Memory B cell (primary cell): ENCODE data around the gene OSGEP.

Experiments
- ATAC-seq: fragments of 150-1000 bp; cut with Tn5 transposase; 2 replicates; pipeline ENCODE4 v1.10.0; 2021; ENCODE audit warnings: low read depth, mild to moderate bottlenecking, moderate library complexity
- DNase-seq, 2 donors: peaks; one replicate each; pipeline ENCODE4 v3.0.0; 2022; ENCODE audit warnings: low spot score in 2 of 2
- H3K27ac Mint-ChIP-seq: one replicate; pipeline ENCODE4 v1.8.0; 2022; ENCODE audit warnings: mild to moderate bottlenecking, moderate library complexity, mixed read lengths
- H3K27me3 Mint-ChIP-seq: one replicate; pipeline ENCODE4 v1.8.0; 2022; ENCODE audit warnings: mixed read lengths
- H3K36me3 Mint-ChIP-seq: one replicate; pipeline ENCODE4 v1.8.0; 2022; ENCODE audit warnings: mild to moderate bottlenecking, mixed read lengths
- H3K4me1 Mint-ChIP-seq: one replicate; pipeline ENCODE4 v1.8.0; 2022; ENCODE audit warnings: mixed read lengths
- H3K4me3 Mint-ChIP-seq: one replicate; pipeline ENCODE4 v1.8.0; 2022; ENCODE audit warnings: mild to moderate bottlenecking, moderate library complexity, mixed read lengths
- H3K9me3 Mint-ChIP-seq: one replicate; pipeline ENCODE4 v1.8.0; 2022; ENCODE audit warnings: mixed read lengths

The OSGEP gene

DNA sequence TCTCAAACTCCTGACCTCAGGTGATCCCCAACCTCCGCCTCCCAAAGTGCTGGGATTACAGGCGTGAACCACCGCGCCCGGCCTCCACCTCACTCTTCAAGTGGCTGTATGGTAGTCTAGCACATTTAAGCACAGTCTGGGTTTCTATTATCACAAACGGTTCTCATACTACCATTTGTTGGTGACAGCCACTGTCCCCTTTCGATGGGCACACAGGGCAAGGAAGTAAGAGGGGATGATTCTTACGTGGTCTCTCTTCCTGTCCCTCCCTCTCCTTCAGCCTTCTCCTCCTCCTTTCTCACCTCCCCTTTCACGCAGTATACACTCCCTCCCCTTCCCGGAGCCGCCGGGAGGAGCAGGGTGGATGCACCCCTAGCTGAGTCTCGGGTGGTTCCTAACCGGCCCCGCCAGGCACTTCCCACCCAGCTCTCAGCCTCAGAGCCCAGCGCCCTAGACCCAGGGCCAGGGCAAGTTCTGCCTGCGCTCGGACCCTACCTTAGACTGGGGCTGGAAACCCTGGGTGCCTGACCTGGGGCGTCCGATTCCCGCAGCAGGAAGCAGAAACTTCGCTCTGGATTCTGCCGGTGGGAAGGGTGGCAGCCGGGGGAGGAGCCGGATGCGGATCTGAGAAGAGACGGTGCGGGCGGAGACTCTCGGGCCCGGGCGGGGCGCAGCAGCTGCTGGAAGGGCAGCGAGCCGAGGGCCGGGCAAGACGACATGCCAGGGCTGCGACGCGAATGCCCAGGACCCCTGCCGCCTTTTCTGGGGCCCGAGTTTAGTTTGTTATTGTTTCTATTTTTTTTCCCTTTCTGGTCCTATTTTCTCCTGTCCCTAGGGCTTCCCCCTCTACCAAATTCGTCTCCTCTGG, 41.5 kb downstream of the OSGEP start, which contains the start of gene TEP1:
Gene TEP1 (minus strand): TSS at position 626 of the 868 bp plus-strand sequence. CDS start 5,062 bp downstream, outside the sequence.
- peaks cover 35% of the 10 kb centered on the region for H3K4me1 Mint-ChIP-seq
- DNase-seq (peak; percentile 41 to 60), ATAC-seq (peak; percentile 65)
- peak within 1 kb of the TSS; percentile 100 for H3K4me3 Mint-ChIP-seq
- peak within 1 kb of the TSS; percentile 97 for H3K27ac Mint-ChIP-seq
- H3K27me3 Mint-ChIP-seq = no peaks in the 10 kb centered on the region
- no peaks in the 10 kb centered on the region for H3K9me3 Mint-ChIP-seq
- H3K36me3 Mint-ChIP-seq = peaks cover 12% of the 10 kb centered on the region

DNA sequence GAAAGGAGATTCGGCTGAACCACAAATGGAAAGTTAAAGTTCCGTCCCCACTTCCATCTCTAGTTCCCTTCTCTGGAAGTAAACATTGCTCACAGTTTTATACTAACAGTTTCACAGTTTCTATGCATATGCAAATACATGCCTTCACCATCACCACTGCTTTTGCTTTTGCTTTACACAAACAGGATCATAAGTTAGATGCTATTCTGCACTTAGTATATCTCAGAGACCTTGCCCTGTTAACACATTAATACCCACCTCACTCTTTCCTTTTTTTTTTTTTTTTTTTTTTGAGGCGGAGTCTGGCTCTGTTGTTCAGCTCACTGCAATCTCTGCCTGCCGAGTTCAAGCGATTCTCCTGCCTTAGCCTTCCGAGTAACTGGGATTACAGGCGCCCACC, 42.2 kb downstream of the OSGEP start:
- peak overlapping the region; percentile 100 for H3K4me3 Mint-ChIP-seq
- H3K36me3 Mint-ChIP-seq = peaks cover 17% of the 10 kb centered on the region
- H3K27me3 Mint-ChIP-seq = no peaks in the 10 kb centered on the region
- ATAC-seq (peak; percentile 85), DNase-seq (peak in 1 of 2 donors; percentile 40)
- no peaks in the 10 kb centered on the region for H3K9me3 Mint-ChIP-seq
- peaks cover 41% of the 10 kb centered on the region for H3K4me1 Mint-ChIP-seq
- peak overlapping the region; percentile 97 for H3K27ac Mint-ChIP-seq

DNA sequence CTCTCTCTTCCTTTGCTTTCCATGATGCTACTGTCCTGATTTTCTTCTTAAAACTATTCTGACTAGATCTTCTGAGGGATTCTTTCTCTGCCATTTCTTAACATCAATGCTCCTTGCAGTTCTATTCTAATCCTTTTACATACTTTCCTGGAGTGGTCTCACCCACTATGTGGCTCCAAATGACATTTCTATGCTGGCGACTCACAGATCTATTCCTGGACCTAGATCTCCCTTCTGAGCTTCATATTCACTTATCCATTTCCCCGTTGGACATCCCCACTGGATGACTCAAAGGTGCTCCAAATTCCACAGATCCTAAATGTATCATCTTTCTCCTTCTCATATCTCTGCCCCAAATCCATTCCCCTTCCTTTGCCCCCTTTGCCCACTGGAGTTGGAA, 45.4 kb downstream of the OSGEP start:
- no peak for DNase-seq
- Mint-ChIP-seq H3K27me3 (no peaks in the 10 kb centered on the region), H3K4me1 (peaks cover 43% of the 10 kb centered on the region), H3K27ac (peak overlapping the region; percentile 75), H3K4me3 (no peak overlapping the region), H3K36me3 (peaks cover 39% of the 10 kb centered on the region), H3K9me3 (no peaks in the 10 kb centered on the region)
- ATAC-seq = no peak

DNA sequence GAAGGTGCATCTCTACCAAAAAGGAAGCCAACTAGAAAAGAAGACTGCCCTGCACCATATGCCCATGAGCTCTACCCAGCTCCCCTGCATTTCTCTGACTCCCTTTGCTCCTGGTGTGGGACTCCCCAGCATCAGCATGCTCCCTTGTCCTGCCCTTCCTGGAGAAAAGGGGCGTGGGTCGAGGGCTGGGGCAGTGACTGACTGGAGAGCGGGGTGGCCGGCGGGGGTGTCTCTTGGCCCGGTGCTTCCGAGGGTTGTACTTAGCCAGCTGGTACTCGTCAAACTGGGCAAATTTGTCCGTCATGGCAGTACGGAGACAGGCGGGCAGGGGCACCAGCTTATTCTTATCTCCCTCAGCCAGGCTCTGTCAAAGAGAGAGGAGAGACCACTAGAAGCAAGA, 51.1 kb downstream of the OSGEP start:
- H3K36me3 Mint-ChIP-seq = peaks cover 48% of the 10 kb centered on the region
- no peak for DNase-seq
- H3K4me3 Mint-ChIP-seq = no peak overlapping the region
- H3K9me3 Mint-ChIP-seq = no peaks in the 10 kb centered on the region
- no peak overlapping the region for H3K27ac Mint-ChIP-seq
- no peaks in the 10 kb centered on the region for H3K27me3 Mint-ChIP-seq
- peaks cover 27% of the 10 kb centered on the region for H3K4me1 Mint-ChIP-seq
- no peak for ATAC-seq

DNA sequence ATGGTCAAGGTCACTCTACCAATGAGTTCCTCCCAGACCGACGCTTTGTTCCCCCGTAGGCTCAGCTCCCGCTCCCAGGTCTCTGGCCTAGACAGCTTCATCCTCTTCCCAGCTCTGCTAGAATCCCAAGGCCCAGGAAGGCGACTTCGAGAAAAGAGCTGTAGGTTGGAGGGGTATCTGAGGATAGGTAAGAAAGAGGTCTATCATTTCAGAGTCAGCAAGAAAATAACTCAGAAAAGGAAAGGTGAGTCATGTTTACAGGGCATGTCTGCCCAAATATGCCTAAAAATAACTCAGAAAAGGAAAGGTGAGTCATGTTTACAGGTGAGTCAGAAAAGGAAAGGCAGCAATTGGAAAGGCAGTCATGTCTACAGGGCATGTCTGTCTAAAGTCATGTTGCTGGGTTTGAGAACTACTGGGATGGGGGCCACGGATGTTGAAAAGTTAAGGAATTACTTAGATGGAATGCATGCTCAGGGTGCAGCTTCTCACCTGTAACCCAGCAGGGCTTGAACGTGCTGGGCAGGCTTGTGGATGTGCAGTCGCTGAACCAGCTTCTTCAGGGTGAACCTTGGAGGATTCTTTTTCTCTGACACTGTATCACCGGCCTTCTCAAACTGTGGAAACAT, 53.5 kb downstream of the OSGEP start:
- no peak for ATAC-seq
- peak overlapping the region; percentile 42 for H3K27ac Mint-ChIP-seq
- H3K9me3 Mint-ChIP-seq = no peaks in the 10 kb centered on the region
- no peak for DNase-seq
- peaks cover 45% of the 10 kb centered on the region for H3K36me3 Mint-ChIP-seq
- H3K27me3 Mint-ChIP-seq = no peaks in the 10 kb centered on the region
- H3K4me3 Mint-ChIP-seq = no peak overlapping the region
- H3K4me1 Mint-ChIP-seq = peaks cover 15% of the 10 kb centered on the region

DNA sequence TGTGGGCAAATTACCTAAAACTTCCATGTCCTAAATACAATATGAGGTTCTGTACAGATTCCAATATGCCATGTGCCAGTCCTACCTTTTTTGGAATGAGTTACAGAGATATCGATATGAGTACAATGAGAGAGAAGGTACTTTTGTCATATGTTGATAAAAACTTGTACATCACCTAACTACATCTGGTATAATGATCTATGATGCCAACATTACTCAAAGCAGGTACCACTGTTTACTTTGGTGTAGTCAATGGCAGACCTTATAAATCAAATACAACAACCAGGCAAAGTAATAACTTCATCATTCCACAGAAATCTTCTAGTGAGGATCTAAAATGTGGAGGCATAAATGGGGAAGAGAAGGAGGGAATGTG, 54.0 kb downstream of the OSGEP start:
- DNase-seq = no peak
- Mint-ChIP-seq H3K27ac (peak overlapping the region; percentile 42), H3K9me3 (no peaks in the 10 kb centered on the region), H3K27me3 (no peaks in the 10 kb centered on the region), H3K36me3 (peaks cover 45% of the 10 kb centered on the region), H3K4me3 (no peak overlapping the region), H3K4me1 (peaks cover 14% of the 10 kb centered on the region)
- no peak for ATAC-seq

DNA sequence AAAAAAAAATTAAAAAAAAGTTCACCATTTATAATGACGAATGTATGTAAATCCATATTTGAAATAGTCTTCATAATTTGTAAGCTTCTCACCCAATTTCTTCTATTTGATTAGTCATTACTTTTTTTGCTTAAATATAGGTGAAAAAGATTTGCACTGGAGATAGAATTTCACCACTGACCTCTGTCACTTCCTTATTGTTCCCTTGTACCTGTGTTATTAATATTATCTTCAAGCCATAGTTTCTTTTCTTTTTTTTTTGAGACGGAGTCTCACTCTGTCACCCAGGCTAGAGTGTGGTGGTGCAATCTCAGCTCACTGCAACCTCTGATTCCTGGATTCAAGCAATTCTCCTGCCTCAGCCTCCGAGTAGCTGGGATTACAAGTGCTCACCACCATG, 57.1 kb downstream of the OSGEP start:
- H3K4me3 Mint-ChIP-seq = no peak overlapping the region
- no peak for ATAC-seq
- H3K4me1 Mint-ChIP-seq = peaks cover 14% of the 10 kb centered on the region
- DNase-seq = no peak
- peaks cover 40% of the 10 kb centered on the region for H3K36me3 Mint-ChIP-seq
- no peaks in the 10 kb centered on the region for H3K9me3 Mint-ChIP-seq
- H3K27me3 Mint-ChIP-seq = no peaks in the 10 kb centered on the region
- no peak overlapping the region for H3K27ac Mint-ChIP-seq
